ENCODE results near the gene NCAM2.

NCAM2 gene

GRCh38 chr21:21028275-21028820, 30.1 kb downstream of the NCAM2 start:
- DNase-seq (ENCODE audit: low read depth), result no peak

GRCh38 chr21:21029164-21029563, 31.0 kb downstream of the NCAM2 start:
- DNase-seq (ENCODE audit: low read depth), result no peak

- DNase-seq (ENCODE audit: low read depth), result no peak
Measured at GRCh38 chr21:21030311-21030710, 32.1 kb downstream of the NCAM2 start.

- DNase-seq (ENCODE audit: low read depth), result no peak
Measured at GRCh38 chr21:21034036-21034435, 35.8 kb downstream of the NCAM2 start.

GRCh38 chr21:21039624-21040170, 41.5 kb downstream of the NCAM2 start:
- no peak for DNase-seq (ENCODE audit: low read depth)

- DNase-seq (ENCODE audit: low read depth), result no peak
Measured at GRCh38 chr21:21045518-21045917, 47.3 kb downstream of the NCAM2 start.

GRCh38 chr21:21046063-21046462, 47.9 kb downstream of the NCAM2 start:
- DNase-seq (ENCODE audit: low read depth), result no peak

GRCh38 chr21:21051109-21052055, 53.2 kb downstream of the NCAM2 start:
- no peak for DNase-seq (ENCODE audit: low read depth)

- no peak for DNase-seq (ENCODE audit: low read depth)
Measured at GRCh38 chr21:21052672-21053071, 54.5 kb downstream of the NCAM2 start.

GRCh38 chr21:21057349-21058062, 59.3 kb downstream of the NCAM2 start:
- DNase-seq (ENCODE audit: low read depth), result no peak

GRCh38 chr21:21063828-21064227, 65.6 kb downstream of the NCAM2 start:
- DNase-seq (ENCODE audit: low read depth), result no peak

GRCh38 chr21:21064353-21064752, 66.1 kb downstream of the NCAM2 start:
- no peak for DNase-seq (ENCODE audit: low read depth)

- no peak for DNase-seq (ENCODE audit: low read depth)
Measured at GRCh38 chr21:21067375-21067774, 69.2 kb downstream of the NCAM2 start.

GRCh38 chr21:21074305-21074704, 76.1 kb downstream of the NCAM2 start:
- no peak for DNase-seq (ENCODE audit: low read depth)

GRCh38 chr21:21076051-21076450, 77.8 kb downstream of the NCAM2 start:
- no peak for DNase-seq (ENCODE audit: low read depth)

- no peak for DNase-seq (ENCODE audit: low read depth)
Measured at GRCh38 chr21:21076491-21076890, 78.3 kb downstream of the NCAM2 start.

GRCh38 chr21:21079646-21080045, 81.4 kb downstream of the NCAM2 start:
- no peak for DNase-seq (ENCODE audit: low read depth)

- no peak for DNase-seq (ENCODE audit: low read depth)
Measured at GRCh38 chr21:21084179-21084578, 86.0 kb downstream of the NCAM2 start.

- DNase-seq (ENCODE audit: low read depth), result no peak
Measured at GRCh38 chr21:21085206-21085605, 87.0 kb downstream of the NCAM2 start.

- DNase-seq (ENCODE audit: low read depth), result no peak
Measured at GRCh38 chr21:21096956-21097355, 98.7 kb downstream of the NCAM2 start.

GRCh38 chr21:21097466-21097865, 99.3 kb downstream of the NCAM2 start:
- DNase-seq (ENCODE audit: low read depth), result no peak

- DNase-seq (ENCODE audit: low read depth), result no peak
Measured at GRCh38 chr21:21101911-21102310, 103.7 kb downstream of the NCAM2 start.

- DNase-seq (ENCODE audit: low read depth), result no peak
Measured at GRCh38 chr21:21102896-21103295, 104.7 kb downstream of the NCAM2 start.
